Immature natural killer cell (primary cell): ENCODE data around the gene LRRC7. TPM values are rescaled to one million over a fixed set of nuclear protein-coding genes. Genes with fewer than 3 reads are reported as not detected.

Experiments used
- DNase-seq, 3 donors: peaks; one replicate each; pipeline ENCODE4 v3.0.0; 2022; ENCODE audit warnings: mixed read lengths in 1 of 3
- H3K27ac Mint-ChIP-seq, 6 donors: one replicate each; pipeline ENCODE4 v1.8.0; 2020; ENCODE audit warnings: mixed read lengths in 6 of 6, mild to moderate bottlenecking in 5 of 6, inconsistent platforms in 4 of 6, moderate library complexity in 3 of 6
- H3K27me3 Mint-ChIP-seq, 3 donors: one replicate each; pipeline ENCODE4 v1.8.0; 2020 to 2021; ENCODE audit warnings: low read depth in 3 of 3, mild to moderate bottlenecking in 3 of 3, mixed read lengths in 3 of 3, moderate library complexity in 3 of 3, inconsistent platforms in 1 of 3
- H3K36me3 Mint-ChIP-seq, 3 donors: one replicate each; pipeline ENCODE4 v1.8.0; 2020; ENCODE audit warnings: mixed read lengths in 3 of 3, inconsistent platforms in 2 of 3, mild to moderate bottlenecking in 2 of 3
- H3K4me1 Mint-ChIP-seq, 2 donors: one replicate each; pipeline ENCODE4 v1.8.0; 2020; ENCODE audit warnings: inconsistent platforms in 2 of 2, mild to moderate bottlenecking in 2 of 2, mixed read lengths in 2 of 2, moderate library complexity in 1 of 2
- H3K4me3 Mint-ChIP-seq, 5 donors: one replicate each; pipeline ENCODE4 v1.8.0; 2020; ENCODE audit warnings: mild to moderate bottlenecking in 5 of 5, mixed read lengths in 5 of 5, inconsistent platforms in 3 of 5, moderate library complexity in 3 of 5
- H3K9me3 Mint-ChIP-seq, 6 donors: one replicate each; pipeline ENCODE4 v1.8.0; 2020; ENCODE audit warnings: mild to moderate bottlenecking in 6 of 6, mixed read lengths in 6 of 6, inconsistent platforms in 4 of 6, moderate library complexity in 3 of 6
- polyA plus RNA-seq, 3 donors: library from polyadenylated mRNA; unstranded; fragments of 300-500 nt; fragmentation: Illumina TruSeq; gene quantifications; one replicate each; pipeline ENCODE4 v1.2.3, GENCODE V29; 2021

Gene LRRC7
- polyA plus RNA-seq, 3 donors from 2014 or later: 0.36 TPM; not detected in 2

GRCh38 chr1:70079546-70079945, 511.8 kb downstream of the LRRC7 start:
- no peak overlapping the region for H3K27ac Mint-ChIP-seq
- H3K36me3 Mint-ChIP-seq: no peaks in the 10 kb centered on the region
- no peaks in the 10 kb centered on the region for H3K4me1 Mint-ChIP-seq
- H3K27me3 Mint-ChIP-seq: peaks cover 0 to 2% (median 0%) of the 10 kb centered on the region in 3 donors
- H3K9me3 Mint-ChIP-seq: peaks cover 0 to 6% (median 1%) of the 10 kb centered on the region in 6 donors
- no peak for DNase-seq
- H3K4me3 Mint-ChIP-seq: no peak overlapping the region

DNA sequence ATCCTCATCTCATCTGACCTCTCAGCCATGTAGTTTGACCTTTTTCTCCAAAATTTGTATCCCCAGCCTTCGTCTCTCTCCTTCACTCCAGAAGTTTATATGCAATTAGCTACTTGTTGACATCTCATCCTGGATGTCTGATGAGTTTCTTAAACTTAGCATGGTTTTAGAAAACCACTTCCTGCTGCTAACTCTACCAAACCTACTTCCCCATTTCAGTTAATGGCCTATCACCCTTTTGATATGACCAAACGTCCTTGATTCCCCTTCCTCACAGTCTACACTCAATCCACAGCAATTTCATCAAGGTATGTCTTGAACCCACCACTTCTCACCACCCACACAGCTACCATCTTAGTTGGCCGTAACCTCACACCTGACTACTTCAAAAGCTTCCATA, 515.8 kb downstream of the LRRC7 start:
- no peak for DNase-seq
- H3K9me3 Mint-ChIP-seq: peaks cover 0 to 6% (median 4%) of the 10 kb centered on the region in 6 donors
- H3K36me3 Mint-ChIP-seq: no peaks in the 10 kb centered on the region
- no peak overlapping the region for H3K27ac Mint-ChIP-seq
- H3K27me3 Mint-ChIP-seq: peaks cover 0 to 2% (median 0%) of the 10 kb centered on the region in 3 donors
- H3K4me1 Mint-ChIP-seq: no peaks in the 10 kb centered on the region
- no peak overlapping the region for H3K4me3 Mint-ChIP-seq

GRCh38 chr1:70084314-70084915, 516.7 kb downstream of the LRRC7 start:
- Mint-ChIP-seq H3K36me3 (no peaks in the 10 kb centered on the region), H3K4me3 (no peak overlapping the region), H3K27ac (no peak overlapping the region), H3K4me1 (no peaks in the 10 kb centered on the region), H3K27me3 (peaks cover 0 to 2% (median 0%) of the 10 kb centered on the region in 3 donors), H3K9me3 (peaks cover 0 to 6% (median 3%) of the 10 kb centered on the region in 6 donors)
- no peak for DNase-seq

DNA sequence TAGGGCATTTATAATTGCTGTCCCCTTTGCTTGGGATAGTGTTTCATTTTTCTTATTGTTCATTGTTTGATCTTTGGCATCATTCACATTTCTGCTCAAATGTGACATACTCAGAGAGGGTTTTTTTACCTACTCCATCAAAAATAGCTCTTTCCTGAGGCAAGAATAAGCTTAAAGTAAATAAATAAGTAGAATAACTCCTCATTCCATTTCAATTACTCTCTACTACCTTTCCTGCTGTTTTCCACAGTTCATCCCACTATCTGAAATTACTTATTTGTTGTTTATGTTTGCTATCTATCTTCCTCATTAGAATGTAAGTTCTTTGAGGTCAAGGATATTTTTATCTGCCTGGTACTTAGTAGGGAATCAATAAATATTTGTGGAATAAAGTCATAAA, 517.8 kb downstream of the LRRC7 start:
- H3K4me1 Mint-ChIP-seq: no peaks in the 10 kb centered on the region
- no peak overlapping the region for H3K4me3 Mint-ChIP-seq
- peaks cover 0 to 2% (median 0%) of the 10 kb centered on the region in 3 donors for H3K27me3 Mint-ChIP-seq
- no peaks in the 10 kb centered on the region for H3K36me3 Mint-ChIP-seq
- H3K9me3 Mint-ChIP-seq: peaks cover 0 to 6% (median 3%) of the 10 kb centered on the region in 6 donors
- no peak overlapping the region for H3K27ac Mint-ChIP-seq
- no peak for DNase-seq

- H3K9me3 Mint-ChIP-seq: peaks cover 0 to 6% (median 3%) of the 10 kb centered on the region in 6 donors
- H3K36me3 Mint-ChIP-seq: no peaks in the 10 kb centered on the region
- peaks cover 0 to 2% (median 0%) of the 10 kb centered on the region in 3 donors for H3K27me3 Mint-ChIP-seq
- no peaks in the 10 kb centered on the region for H3K4me1 Mint-ChIP-seq
- H3K4me3 Mint-ChIP-seq: no peak overlapping the region
- H3K27ac Mint-ChIP-seq: no peak overlapping the region
- no peak for DNase-seq
Measured at GRCh38 chr1:70086897-70087296, 519.2 kb downstream of the LRRC7 start.

GRCh38 chr1:70090141-70090540, 522.4 kb downstream of the LRRC7 start:
- peaks cover 0 to 2% (median 0%) of the 10 kb centered on the region in 3 donors for H3K27me3 Mint-ChIP-seq
- H3K9me3 Mint-ChIP-seq: peaks cover 0 to 4% (median 0%) of the 10 kb centered on the region in 6 donors
- H3K4me1 Mint-ChIP-seq: no peaks in the 10 kb centered on the region
- no peaks in the 10 kb centered on the region for H3K36me3 Mint-ChIP-seq
- no peak for DNase-seq
- H3K4me3 Mint-ChIP-seq: no peak overlapping the region
- no peak overlapping the region for H3K27ac Mint-ChIP-seq

DNA sequence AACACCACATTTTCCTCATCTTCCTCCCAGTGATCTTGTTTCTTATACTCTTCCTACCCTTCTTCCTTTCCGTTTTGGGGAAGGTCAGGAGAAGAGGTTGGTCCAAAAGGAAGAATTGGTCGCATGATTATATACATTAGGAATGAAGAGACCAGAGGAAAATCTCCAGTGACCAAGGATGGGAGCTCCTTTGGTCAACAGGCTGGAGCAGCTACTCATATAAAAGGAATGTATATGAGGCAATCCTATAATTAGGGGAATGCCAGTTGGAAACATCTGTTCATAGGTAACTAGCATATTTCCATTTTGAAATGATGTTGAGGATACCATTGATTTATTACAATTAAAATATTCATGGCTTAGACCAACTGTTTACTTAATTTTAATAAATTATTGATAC, 523.2 kb downstream of the LRRC7 start:
- no peaks in the 10 kb centered on the region for H3K36me3 Mint-ChIP-seq
- no peaks in the 10 kb centered on the region for H3K4me1 Mint-ChIP-seq
- no peaks in the 10 kb centered on the region for H3K9me3 Mint-ChIP-seq
- H3K27me3 Mint-ChIP-seq: peaks cover 0 to 2% (median 0%) of the 10 kb centered on the region in 3 donors
- no peak overlapping the region for H3K27ac Mint-ChIP-seq
- no peak overlapping the region for H3K4me3 Mint-ChIP-seq
- DNase-seq: no peak

DNA sequence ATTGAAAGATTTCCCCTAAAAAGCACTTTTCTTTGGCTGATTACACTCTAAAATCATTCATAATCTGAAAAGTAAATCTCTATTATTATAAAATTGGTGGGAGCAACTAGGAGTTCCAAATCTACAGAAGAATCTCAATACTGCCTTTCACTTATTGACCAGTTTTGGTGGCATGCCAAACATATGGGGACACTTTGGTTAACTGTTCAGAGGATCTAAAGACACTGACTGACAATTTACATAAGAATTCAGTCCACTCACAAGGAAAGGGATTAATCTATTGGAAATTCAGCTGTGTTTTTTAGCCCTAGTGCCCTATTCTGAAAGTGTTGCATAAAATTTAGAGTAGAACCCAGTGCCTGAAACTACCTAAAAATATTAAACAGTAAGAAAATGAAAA, 524.1 kb downstream of the LRRC7 start:
- Mint-ChIP-seq H3K9me3 (no peaks in the 10 kb centered on the region), H3K36me3 (no peaks in the 10 kb centered on the region), H3K4me3 (no peak overlapping the region), H3K27ac (no peak overlapping the region), H3K4me1 (no peaks in the 10 kb centered on the region), H3K27me3 (peaks cover 0 to 5% (median 2%) of the 10 kb centered on the region in 3 donors)
- DNase-seq: no peak

- Mint-ChIP-seq H3K4me3 (no peak overlapping the region), H3K36me3 (no peaks in the 10 kb centered on the region), H3K27me3 (peaks cover 0 to 5% (median 2%) of the 10 kb centered on the region in 3 donors), H3K9me3 (peaks cover 0 to 2% (median 0%) of the 10 kb centered on the region in 6 donors), H3K27ac (no peak overlapping the region), H3K4me1 (no peaks in the 10 kb centered on the region)
- no peak for DNase-seq
Measured at GRCh38 chr1:70092526-70092925, 524.8 kb downstream of the LRRC7 start.

GRCh38 chr1:70093250-70093975, 525.7 kb downstream of the LRRC7 start:
- Mint-ChIP-seq H3K27me3 (peaks cover 0 to 5% (median 4%) of the 10 kb centered on the region in 3 donors), H3K4me3 (no peak overlapping the region), H3K36me3 (no peaks in the 10 kb centered on the region), H3K27ac (no peak overlapping the region), H3K4me1 (no peaks in the 10 kb centered on the region), H3K9me3 (peaks cover 0 to 2% (median 0%) of the 10 kb centered on the region in 6 donors)
- no peak for DNase-seq

GRCh38 chr1:70101231-70101630, 533.5 kb downstream of the LRRC7 start:
- Mint-ChIP-seq H3K36me3 (no peaks in the 10 kb centered on the region), H3K9me3 (peaks cover 0 to 2% (median 0%) of the 10 kb centered on the region in 6 donors), H3K4me3 (no peak overlapping the region), H3K27ac (no peak overlapping the region), H3K27me3 (peaks cover 0 to 4% (median 2%) of the 10 kb centered on the region in 3 donors), H3K4me1 (no peaks in the 10 kb centered on the region)
- no peak for DNase-seq

- H3K4me3 Mint-ChIP-seq: no peak overlapping the region
- H3K36me3 Mint-ChIP-seq: no peaks in the 10 kb centered on the region
- H3K27ac Mint-ChIP-seq: no peak overlapping the region
- H3K4me1 Mint-ChIP-seq: no peaks in the 10 kb centered on the region
- H3K9me3 Mint-ChIP-seq: peaks cover 0 to 2% (median 0%) of the 10 kb centered on the region in 6 donors
- no peak for DNase-seq
- H3K27me3 Mint-ChIP-seq: peaks cover 0 to 2% (median 0%) of the 10 kb centered on the region in 3 donors
Measured at GRCh38 chr1:70101774-70102173, 534.1 kb downstream of the LRRC7 start.

DNA sequence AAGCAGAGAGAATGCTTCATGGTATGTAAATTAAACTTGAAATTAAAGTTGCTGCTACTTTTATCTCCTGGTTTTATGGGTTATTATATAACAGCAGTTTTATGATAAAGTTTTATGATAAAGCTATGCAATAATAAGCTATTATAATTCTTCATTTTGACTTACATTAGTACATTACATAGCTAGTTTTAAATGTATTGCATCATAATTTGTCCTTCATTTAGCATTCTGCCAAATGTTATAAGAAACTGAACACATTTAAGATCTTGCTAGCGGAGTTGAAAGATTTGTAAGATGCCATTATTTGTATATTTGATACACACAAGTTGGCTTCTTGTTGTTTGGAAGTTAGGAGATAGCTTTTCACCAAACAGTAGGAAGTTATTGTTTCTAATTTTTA, 536.0 kb downstream of the LRRC7 start:
- Mint-ChIP-seq H3K27ac (no peak overlapping the region), H3K36me3 (no peaks in the 10 kb centered on the region), H3K4me3 (no peak overlapping the region), H3K9me3 (no peaks in the 10 kb centered on the region), H3K27me3 (peaks cover 0 to 2% (median 0%) of the 10 kb centered on the region in 3 donors), H3K4me1 (no peaks in the 10 kb centered on the region)
- DNase-seq: no peak

DNA sequence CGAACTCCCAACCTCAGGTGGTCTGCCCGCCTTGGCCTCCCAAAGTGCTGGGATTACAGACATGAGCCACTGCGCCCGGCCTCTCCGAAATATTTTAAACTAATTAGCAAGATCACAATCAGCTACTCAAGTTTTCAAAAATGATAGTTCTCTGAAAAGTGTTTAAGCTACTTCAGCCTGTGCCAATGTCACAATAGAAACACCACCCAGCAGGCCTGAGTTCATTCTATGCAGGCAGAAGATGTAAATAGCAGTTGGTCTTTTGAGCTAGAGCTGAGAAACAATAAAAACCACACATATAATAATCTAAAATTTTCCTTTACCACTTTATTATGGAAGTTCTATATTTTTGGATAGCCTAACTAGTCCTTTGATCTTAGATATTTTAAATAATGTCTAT, 541.5 kb downstream of the LRRC7 start:
- Mint-ChIP-seq H3K27ac (no peak overlapping the region), H3K9me3 (peaks cover 0 to 2% (median 0%) of the 10 kb centered on the region in 6 donors), H3K27me3 (peaks cover 0 to 9% (median 6%) of the 10 kb centered on the region in 3 donors), H3K36me3 (no peaks in the 10 kb centered on the region), H3K4me3 (no peak overlapping the region), H3K4me1 (no peaks in the 10 kb centered on the region)
- no peak for DNase-seq
